ENCODE data around the gene TRIM56.

The TRIM56 gene

DNA sequence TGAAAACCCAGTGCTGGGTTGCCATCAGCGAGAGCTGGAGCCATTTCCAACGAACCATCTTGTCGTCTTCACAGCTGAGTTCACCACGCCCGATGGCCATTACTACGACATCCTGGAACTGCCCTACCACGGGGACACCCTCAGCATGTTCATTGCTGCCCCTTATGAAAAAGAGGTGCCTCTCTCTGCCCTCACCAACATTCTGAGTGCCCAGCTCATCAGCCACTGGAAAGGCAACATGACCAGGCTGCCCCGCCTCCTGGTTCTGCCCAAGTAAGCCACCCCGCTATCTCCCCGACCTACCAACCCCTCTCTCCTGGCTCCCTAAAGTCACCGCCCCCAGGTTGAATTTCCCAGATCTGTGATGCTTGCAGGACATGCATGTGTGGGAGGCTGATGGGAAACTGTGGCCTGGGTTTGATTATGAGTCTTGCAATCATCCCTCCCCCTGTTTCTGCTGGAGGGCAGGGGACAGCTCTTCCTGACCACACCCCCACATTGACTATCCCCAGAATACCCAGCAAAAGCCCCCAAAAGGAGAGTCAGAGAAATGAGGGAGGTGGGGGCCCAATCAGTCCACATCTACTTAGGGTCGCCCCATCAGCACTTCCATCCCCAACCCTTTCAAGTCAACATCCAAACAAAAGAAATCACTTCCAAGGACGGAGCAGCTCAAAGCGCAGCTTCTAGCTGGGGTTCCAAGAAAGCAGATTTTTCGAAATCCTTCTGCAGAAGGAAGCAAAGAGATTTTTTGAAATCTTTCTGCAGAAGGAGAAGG lies 48.5 kb downstream of the TRIM56 start:
- peak; percentile 46 for DNase-seq

DNA sequence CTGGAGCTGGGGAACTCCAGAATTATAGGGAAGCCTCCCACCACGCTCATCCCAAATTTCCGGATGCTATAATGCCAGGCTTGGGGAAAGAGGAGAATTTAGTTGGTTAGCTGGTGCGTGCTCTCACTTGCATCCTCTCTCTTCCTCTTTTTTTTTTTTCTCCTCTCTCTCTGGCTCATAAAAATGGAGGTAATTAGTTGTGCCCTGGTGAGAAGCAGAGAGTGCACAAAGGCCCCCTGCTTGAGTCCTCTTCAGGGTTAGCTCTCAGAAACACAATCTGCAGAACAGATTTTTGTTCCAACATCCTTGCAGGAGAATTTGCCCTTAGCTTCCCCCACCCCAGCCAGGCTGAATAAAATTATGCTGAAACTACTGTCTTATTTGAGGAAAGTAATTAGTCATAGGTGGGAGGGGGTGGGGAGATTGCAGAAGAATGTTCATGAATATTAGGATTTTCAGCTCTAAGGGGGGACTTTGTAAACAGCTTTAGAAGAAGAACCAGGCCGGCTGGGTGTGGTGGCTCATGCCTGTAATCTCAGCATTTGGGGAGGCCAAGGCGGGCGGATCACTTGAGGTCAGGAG lies 49.2 kb downstream of the TRIM56 start:
- peak; percentile 61 for DNase-seq

DNA sequence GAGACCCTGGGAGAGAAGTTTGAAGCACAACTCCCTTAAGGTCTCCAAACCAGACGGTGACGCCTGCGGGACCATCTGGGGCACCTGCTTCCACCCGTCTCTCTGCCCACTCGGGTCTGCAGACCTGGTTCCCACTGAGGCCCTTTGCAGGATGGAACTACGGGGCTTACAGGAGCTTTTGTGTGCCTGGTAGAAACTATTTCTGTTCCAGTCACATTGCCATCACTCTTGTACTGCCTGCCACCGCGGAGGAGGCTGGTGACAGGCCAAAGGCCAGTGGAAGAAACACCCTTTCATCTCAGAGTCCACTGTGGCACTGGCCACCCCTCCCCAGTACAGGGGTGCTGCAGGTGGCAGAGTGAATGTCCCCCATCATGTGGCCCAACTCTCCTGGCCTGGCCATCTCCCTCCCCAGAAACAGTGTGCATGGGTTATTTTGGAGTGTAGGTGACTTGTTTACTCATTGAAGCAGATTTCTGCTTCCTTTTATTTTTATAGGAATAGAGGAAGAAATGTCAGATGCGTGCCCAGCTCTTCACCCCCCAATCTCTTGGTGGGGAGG lies 52.5 kb downstream of the TRIM56 start:
- no peak for DNase-seq

DNA sequence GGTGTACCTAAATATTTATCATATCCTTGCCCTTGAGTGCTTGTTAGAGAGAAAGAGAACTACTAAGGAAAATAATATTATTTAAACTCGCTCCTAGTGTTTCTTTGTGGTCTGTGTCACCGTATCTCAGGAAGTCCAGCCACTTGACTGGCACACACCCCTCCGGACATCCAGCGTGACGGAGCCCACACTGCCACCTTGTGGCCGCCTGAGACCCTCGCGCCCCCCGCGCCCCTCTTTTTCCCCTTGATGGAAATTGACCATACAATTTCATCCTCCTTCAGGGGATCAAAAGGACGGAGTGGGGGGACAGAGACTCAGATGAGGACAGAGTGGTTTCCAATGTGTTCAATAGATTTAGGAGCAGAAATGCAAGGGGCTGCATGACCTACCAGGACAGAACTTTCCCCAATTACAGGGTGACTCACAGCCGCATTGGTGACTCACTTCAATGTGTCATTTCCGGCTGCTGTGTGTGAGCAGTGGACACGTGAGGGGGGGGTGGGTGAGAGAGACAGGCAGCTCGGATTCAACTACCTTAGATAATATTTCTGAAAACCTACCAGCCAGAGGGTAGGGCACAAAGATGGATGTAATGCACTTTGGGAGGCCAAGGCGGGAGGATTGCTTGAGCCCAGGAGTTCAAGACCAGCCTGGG lies 53.1 kb downstream of the TRIM56 start:
- peak; percentile 98 for DNase-seq

DNA sequence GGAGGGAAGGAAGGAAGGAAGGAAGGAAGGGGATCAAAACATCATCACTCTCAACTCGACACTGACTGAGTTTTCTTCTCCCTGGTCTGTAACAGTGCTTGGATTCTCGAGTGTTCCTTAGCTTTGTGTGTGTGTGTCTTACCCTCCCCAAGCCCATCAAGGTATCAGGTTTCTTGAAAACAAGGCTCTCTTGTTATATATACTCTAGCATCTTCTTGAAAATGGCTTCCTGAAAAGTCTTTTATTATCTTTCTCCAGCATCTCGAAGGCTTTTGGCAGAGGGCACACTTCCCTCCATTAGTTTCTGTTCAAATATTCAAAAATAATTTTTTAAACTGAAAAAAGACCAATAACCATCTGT lies 55.0 kb downstream of the TRIM56 start:
- DNase-seq: peak; percentile 60

DNA sequence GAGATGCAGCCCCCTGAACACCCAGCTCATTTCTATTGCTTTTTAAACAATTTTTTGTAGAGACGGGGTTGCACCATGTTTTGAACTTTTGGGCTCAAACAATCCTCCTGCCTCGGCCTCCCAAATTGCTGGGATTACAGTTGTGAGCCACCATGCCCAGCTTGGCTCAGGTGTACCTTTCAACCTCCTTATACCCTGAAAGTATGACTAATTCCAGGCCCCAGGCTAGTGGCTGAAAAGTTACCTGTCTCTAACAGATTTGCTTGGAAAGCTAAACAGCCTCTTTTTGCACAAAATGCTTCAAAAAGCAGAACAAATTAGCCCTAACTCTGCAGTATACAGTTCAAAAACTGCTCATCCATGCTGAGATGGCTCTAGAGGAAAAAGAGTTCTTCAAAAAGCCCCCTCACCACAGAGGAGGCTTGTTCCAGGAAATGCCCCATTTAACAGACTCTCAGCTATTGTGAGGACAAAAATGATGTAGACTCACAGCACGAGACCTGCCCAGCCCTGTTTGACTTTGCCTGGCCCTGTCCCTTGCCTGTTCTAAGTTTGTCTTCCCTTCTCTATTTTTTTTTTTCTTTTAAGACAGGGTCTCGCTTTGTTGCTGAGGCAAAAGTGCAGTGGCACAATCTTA lies 55.6 kb downstream of the TRIM56 start:
- no peak for DNase-seq
